Ascending aorta (tissue), 2 donors: ENCODE data around the gene PDPK1. TPM values are rescaled to one million over a fixed set of nuclear protein-coding genes. Genes with fewer than 3 reads are reported as not detected.
A peak's percentile ranks its signal among the peaks of the same experiment; 100 is the strongest.

Experiments used
- DNase-seq, 2 donors: peaks; one replicate each; pipeline ENCODE4 v3.0.0-alpha.2; 2019; ENCODE audit warnings: low spot score in 2 of 2
- H3K27ac ChIP-seq, 2 donors: fragments of 200-600 bp; sonication (generic); one replicate each; pipeline ENCODE4 v1.5.1; 2016 to 2017; ENCODE audit warnings: mild to moderate bottlenecking in 1 of 2
- H3K27me3 ChIP-seq: fragments of 200-600 bp; sonication (generic); one replicate; pipeline ENCODE4 v1.5.1; 2017
- H3K36me3 ChIP-seq, 2 donors: fragments of 200-600 bp; sonication (generic); one replicate each; pipeline ENCODE4 v1.5.1; 2016
- H3K4me1 ChIP-seq, 2 donors: fragments of 200-600 bp; sonication (generic); one replicate each; pipeline ENCODE4 v1.5.1; 2016 to 2017; ENCODE audit warnings: mild to moderate bottlenecking in 1 of 2
- H3K4me3 ChIP-seq, 2 donors: fragments of 200-600 bp; sonication (generic); one replicate each; pipeline ENCODE4 v1.5.1; 2016 to 2017; ENCODE audit warnings: mild to moderate bottlenecking in 1 of 2
- H3K9me3 ChIP-seq, 2 donors: fragments of 200-600 bp; sonication (generic); one replicate each; pipeline ENCODE4 v1.5.1; 2016
- intact Hi-C: fragments of 100-400 bp; cut with DNase I; formaldehyde crosslinking; loops from one replicate; pipeline ENCODE4 v1.15.1; 2023
- total RNA-seq: library from RNA; depleted of rRNA; stranded (reverse); fragments of >200 nt; gene quantifications from one replicate; pipeline ENCODE4 v1.1.0, GENCODE V29; 2016
- TF ChIP-seq, protein P1 (sequence below), 3 experiments: fragments of 200-600 bp in 2 of 3; fragments of 450-650 bp in 1 of 3; sonication (generic) in 2 of 3; IDR thresholded peaks; one replicate each; pipeline ENCODE4 v1.5.1; 2016 to 2019; ENCODE audit warnings: antibody characterized with exemption in 3 of 3, mild to moderate bottlenecking in 1 of 3, moderate library complexity in 1 of 3

PDPK1 gene
- total RNA-seq, 1 donor from 2014 or later: 23.2 TPM

DNA sequence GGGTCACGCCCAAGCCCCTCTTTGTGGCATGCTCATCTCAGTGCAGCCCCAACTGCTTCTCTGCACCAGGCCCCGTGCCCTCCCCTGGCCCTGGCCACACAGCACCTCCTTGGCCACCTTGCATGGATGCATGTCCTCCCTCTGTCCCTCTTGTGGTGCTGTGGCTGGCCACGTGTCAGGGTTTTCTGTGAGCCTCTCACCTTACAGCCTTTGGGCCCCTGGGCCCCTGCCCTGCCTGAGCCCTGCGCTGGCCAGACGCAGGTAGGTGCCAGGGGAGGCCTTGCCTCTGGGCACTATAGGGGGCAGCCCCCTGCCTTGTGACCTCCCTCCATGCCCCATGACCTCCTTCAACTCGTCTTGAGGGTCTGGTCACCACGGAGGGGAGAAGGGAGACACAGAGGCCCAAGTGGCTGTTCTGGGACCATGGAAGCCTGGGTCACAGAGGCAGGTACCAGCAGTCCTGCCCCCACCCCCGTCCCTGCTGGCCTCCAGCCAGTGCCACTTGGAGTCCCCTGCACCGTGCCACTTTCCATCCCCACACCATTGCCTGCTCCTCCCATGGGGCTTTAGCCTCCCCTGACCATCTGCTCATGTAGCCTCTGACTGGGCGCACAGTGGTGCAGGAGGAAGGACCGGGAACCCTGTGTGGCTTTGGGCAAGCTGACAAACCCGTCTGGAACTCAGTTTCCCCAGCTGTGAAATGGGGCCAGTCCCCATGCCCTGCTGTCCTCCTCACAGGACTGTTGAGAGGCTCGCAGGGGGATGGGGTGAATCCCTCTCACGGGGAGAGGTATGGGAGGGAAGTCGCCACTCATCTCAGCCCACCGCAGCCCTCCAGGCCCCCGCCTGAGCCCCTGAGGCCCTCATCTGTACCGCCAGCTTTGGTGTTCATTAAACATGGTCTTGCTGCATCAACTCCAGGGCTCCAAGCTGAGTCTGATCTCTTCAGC lies 35.6 kb upstream of the PDPK1 start:
- TF ChIP-seq, protein P1, sequence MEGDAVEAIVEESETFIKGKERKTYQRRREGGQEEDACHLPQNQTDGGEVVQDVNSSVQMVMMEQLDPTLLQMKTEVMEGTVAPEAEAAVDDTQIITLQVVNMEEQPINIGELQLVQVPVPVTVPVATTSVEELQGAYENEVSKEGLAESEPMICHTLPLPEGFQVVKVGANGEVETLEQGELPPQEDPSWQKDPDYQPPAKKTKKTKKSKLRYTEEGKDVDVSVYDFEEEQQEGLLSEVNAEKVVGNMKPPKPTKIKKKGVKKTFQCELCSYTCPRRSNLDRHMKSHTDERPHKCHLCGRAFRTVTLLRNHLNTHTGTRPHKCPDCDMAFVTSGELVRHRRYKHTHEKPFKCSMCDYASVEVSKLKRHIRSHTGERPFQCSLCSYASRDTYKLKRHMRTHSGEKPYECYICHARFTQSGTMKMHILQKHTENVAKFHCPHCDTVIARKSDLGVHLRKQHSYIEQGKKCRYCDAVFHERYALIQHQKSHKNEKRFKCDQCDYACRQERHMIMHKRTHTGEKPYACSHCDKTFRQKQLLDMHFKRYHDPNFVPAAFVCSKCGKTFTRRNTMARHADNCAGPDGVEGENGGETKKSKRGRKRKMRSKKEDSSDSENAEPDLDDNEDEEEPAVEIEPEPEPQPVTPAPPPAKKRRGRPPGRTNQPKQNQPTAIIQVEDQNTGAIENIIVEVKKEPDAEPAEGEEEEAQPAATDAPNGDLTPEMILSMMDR (IDR thresholded peaks at IDR 0.05): no peak
- H3K9me3 ChIP-seq: no peaks in the 10 kb centered on the region
- intact Hi-C loops: loop anchor here (1.0 to 5.0 kb wide), 3 partner anchors 27 to 162 kb away; partner anchors contain the start of genes ABCA3, CCNF and TBC1D24
- peaks cover 12 to 27% of the 10 kb centered on the region in 2 donors for H3K4me1 ChIP-seq
- no peak for DNase-seq
- no peak overlapping the region for H3K27ac ChIP-seq
- no peaks in the 10 kb centered on the region for H3K27me3 ChIP-seq
- no peaks in the 10 kb centered on the region for H3K36me3 ChIP-seq
- H3K4me3 ChIP-seq: no peak overlapping the region

DNA sequence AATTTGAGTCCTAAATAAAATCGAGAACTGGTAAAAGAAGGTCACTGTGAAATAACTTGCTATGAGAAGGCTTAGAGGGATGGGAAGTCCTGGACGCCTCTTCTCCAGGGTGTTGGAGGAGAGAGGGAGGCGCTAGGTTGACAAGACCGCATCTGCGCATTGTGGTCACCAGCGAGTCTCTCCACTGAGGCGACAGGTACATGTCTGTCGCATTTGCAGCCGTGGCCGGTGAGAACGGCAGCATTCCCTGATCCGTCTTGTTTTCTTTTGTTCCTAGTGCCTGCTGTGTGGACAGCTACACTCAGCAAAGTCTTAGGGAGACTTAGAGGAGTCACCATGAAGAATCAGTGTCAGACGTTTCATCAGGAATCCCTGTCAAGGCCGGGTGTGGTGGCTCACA lies 32.1 kb upstream of the PDPK1 start:
- TF ChIP-seq, protein P1 (IDR thresholded peaks at IDR 0.05): no peak
- Histone ChIP-seq H3K4me3 (no peak overlapping the region), H3K36me3 (no peaks in the 10 kb centered on the region), H3K4me1 (peaks cover 0 to 7% of the 10 kb centered on the region in 2 donors), H3K27me3 (no peaks in the 10 kb centered on the region), H3K27ac (no peak overlapping the region), H3K9me3 (no peaks in the 10 kb centered on the region)
- intact Hi-C loops: no loop called here
- DNase-seq: no peak

DNA sequence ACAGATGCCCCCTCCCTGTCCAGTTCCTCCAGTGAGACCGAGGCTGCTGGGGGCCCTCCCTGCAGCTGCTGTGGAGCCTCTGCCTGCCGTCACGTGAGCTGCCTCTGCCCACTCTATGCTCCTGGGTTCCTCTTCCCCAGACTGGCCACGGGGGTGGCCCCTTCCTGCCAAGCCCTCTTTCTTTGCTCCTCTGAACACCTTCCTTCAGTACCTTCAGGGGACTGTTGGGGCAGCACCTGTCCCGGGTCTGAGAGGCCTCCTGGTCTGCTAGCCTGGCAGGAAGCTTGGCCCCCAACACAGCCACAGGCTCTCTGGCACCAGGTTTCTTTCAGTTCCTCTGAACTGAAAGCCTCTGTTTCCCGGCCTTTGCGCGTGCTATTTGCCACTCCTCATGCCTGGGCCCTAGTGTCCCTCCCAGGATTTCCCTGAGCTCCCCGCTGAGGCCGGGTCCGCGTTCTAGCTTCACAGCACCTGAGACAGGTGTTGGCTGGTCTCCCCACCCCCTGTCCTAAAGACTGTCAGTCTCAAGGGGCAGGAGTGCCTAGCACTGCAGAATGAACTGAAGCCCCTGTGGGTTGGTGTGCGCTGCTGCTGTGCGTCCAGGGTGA lies 30.7 kb upstream of the PDPK1 start:
- DNase-seq: no peak
- intact Hi-C loops: no loop called here

DNA sequence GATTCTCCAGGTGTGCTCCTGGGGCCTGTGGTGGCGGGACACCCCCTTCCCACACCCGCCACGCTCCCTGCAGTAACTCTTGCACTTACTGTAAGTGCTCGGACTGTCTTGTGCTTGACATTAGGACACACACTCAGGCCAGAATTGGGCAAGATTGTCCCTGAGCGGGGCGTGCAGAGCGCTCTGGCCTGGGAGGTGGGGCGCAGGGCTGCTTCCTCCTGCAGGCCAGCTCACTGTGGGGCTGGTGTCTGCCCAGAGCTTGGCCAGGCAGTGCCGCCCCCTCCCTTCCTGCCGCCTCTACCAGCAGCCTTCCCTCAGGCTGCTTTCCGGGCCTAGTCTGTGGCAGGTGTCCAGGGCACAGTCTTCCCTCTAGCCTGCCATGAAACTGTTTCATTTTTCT lies 30.2 kb upstream of the PDPK1 start:
- no peaks in the 10 kb centered on the region for H3K36me3 ChIP-seq
- H3K9me3 ChIP-seq: no peaks in the 10 kb centered on the region
- H3K4me3 ChIP-seq: no peak overlapping the region
- H3K27me3 ChIP-seq: no peaks in the 10 kb centered on the region
- no peak for DNase-seq
- peak overlapping the region in 1 of 2 donors; percentile 21 for H3K27ac ChIP-seq
- H3K4me1 ChIP-seq: peaks cover 0 to under 1% of the 10 kb centered on the region in 2 donors
- TF ChIP-seq, protein P1 (IDR thresholded peaks at IDR 0.05): no peak
- intact Hi-C loops: no loop called here

More for the DNA sequence above, 30.7 kb upstream of the PDPK1 start:
- H3K36me3 ChIP-seq: no peaks in the 10 kb centered on the region
- H3K4me3 ChIP-seq: no peak overlapping the region
- no peaks in the 10 kb centered on the region for H3K9me3 ChIP-seq
- no peaks in the 10 kb centered on the region for H3K27me3 ChIP-seq
- TF ChIP-seq, protein P1 (IDR thresholded peaks at IDR 0.05): no peak
- no peaks in the 10 kb centered on the region for H3K4me1 ChIP-seq
- H3K27ac ChIP-seq: peak overlapping the region in 1 of 2 donors; percentile 21

DNA sequence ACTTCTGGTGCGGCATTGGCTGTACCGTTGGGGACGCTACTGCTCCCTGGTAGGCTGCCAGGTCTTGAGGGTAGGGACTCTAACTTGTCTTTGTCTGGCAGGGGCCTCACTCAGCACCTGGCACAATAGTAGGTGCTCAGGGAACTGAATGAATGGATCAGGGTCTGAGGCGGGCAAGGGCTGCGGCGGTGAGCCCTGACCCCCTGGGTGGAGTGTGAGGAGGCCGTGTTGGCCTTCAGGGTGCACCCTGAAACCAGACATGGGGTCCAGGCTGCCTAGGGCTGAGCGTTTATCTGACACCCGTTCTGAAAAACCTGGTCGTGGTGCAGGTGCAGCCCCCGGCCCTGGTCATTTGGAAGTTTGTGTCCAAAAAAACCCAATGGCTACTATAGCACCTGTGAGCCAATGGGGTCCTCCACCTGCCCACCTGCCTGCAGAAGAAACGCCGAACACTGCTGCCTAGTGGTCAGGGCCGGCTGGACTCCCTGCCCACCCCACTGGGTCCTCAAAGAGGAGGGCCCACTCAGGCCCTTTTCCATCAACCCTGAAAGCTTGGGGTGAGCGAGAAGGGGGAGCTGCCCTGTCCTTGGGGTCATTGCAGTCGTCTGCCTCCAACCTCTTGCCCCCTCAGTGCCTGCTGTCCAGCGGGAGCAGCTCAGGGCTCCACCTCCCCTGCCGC lies 29.0 kb upstream of the PDPK1 start:
- no peaks in the 10 kb centered on the region for H3K36me3 ChIP-seq
- TF ChIP-seq, protein P1 (IDR thresholded peaks at IDR 0.05): no peak
- H3K4me1 ChIP-seq: peaks cover 0 to 7% of the 10 kb centered on the region in 2 donors
- intact Hi-C loops: no loop called here
- H3K27me3 ChIP-seq: no peaks in the 10 kb centered on the region
- H3K4me3 ChIP-seq: no peak overlapping the region
- no peak overlapping the region for H3K27ac ChIP-seq
- no peaks in the 10 kb centered on the region for H3K9me3 ChIP-seq
- DNase-seq: no peak
